ENCODE results near the gene GRXCR1. TPM values are rescaled to one million over a fixed set of nuclear protein-coding genes. Genes with fewer than 3 reads are reported as not detected.

The GRXCR1 gene
- polyA plus RNA-seq, 1 donor (not counting 4 experiments of a cell fraction or from before 2014, with no cell fraction given): not detected

DNA sequence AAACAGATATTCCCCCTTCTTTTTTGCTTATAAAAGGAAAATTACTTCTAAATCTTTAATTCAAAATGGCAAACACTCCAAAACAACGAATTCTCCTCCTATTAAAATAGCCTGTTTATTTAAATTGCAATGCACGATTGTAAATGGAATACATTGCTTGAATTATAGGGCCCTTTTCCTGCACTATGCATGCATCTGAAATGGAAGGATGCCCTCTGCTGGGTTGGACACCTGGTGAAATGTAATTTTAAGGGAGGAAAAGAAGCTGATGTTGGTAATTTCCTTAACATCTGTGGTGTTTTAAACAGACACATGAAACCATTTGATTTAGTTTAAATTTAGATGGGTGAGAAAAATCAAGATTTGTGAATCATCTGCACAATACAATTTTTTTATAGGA is 72.8 kb downstream of the GRXCR1 start:
- TF ChIP-seq, protein P1, sequence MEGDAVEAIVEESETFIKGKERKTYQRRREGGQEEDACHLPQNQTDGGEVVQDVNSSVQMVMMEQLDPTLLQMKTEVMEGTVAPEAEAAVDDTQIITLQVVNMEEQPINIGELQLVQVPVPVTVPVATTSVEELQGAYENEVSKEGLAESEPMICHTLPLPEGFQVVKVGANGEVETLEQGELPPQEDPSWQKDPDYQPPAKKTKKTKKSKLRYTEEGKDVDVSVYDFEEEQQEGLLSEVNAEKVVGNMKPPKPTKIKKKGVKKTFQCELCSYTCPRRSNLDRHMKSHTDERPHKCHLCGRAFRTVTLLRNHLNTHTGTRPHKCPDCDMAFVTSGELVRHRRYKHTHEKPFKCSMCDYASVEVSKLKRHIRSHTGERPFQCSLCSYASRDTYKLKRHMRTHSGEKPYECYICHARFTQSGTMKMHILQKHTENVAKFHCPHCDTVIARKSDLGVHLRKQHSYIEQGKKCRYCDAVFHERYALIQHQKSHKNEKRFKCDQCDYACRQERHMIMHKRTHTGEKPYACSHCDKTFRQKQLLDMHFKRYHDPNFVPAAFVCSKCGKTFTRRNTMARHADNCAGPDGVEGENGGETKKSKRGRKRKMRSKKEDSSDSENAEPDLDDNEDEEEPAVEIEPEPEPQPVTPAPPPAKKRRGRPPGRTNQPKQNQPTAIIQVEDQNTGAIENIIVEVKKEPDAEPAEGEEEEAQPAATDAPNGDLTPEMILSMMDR (optimal IDR thresholded peaks at IDR 0.05 in 1 of 3, IDR thresholded peaks at IDR 0.05 in 1 of 3, conservative IDR thresholded peaks at IDR 0.05 in 1 of 3; ENCODE audit: extremely low read depth in 1 of 3, insufficient read depth in 2 of 3, low read length in 3 of 3): peak in 2 of 3 experiments; percentile 4 to 5
- no peak for TF ChIP-seq EZH2 (IDR thresholded peaks at IDR 0.05; ENCODE audit: low read length)
- Histone ChIP-seq H3K79me2 (ENCODE audit: control insufficient read depth, insufficient read depth, low read length) (no peaks in the 10 kb centered on the region), H3K9me1 (ENCODE audit: control insufficient read depth, extremely low read depth, insufficient read depth, low read length) (no peaks in the 10 kb centered on the region), H3K9me3 (ENCODE audit: control insufficient read depth, low read depth, low read length) (no peaks in the 10 kb centered on the region), H4K20me1 (ENCODE audit: control insufficient read depth, extremely low read depth, insufficient read depth, low read length) (no peaks in the 10 kb centered on the region), H2AFZ (ENCODE audit: control insufficient read depth, low read length) (no peak overlapping the region), H3K9ac (ENCODE audit: control insufficient read depth, extremely low read depth, insufficient read depth, low read length) (no peak overlapping the region), H3K27me3 (ENCODE audit: control insufficient read depth, extremely low read depth, insufficient read depth, low read length) (no peaks in the 10 kb centered on the region), H3K4me3 (ENCODE audit: control insufficient read depth in 2 of 3, extremely low read depth in 1 of 3, insufficient read depth in 2 of 3, low read depth in 1 of 3, low read length in 3 of 3) (no peak overlapping the region), H3K27ac (ENCODE audit: control insufficient read depth, insufficient read depth, low read length) (no peak overlapping the region), H3K36me3 (ENCODE audit: control insufficient read depth in 2 of 2, extremely low read depth in 1 of 2, insufficient read depth in 2 of 2, low read length in 2 of 2) (no peaks in the 10 kb centered on the region), H3K4me1 (ENCODE audit: control insufficient read depth, extremely low read depth, insufficient read depth, low read length) (no peaks in the 10 kb centered on the region), H3K4me2 (ENCODE audit: control insufficient read depth, extremely low read depth, insufficient read depth, low read depth, low read length) (no peak overlapping the region)
- DNase-seq (ENCODE audit: low read depth, low spot score) (no peak), FAIRE-seq (no peak)
- dilution Hi-C loops (cut with MboI; ENCODE audit: extremely low pct_ligation_motif_present, low sequenced_read_pairs): no loop called here

DNA sequence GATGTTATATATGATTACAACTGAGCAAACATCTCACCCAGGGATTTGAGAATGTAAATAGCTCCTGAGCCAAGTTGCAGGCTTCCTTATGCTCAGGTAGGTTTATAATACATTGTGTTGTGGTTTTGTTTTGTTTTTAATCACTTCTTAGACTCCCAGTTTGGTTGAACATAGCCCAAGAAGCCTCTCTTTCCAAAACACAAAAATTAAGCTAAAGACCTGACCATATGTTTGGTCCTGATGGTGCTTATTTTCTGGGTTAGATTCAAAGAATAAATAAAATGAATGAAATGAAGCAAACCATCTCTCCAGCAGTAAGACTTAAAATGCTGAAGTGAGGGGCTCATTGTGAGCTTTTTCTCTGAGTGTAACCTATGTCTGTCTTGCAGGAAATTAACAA is 93.5 kb downstream of the GRXCR1 start:
- Histone ChIP-seq H3K4me3 (ENCODE audit: control insufficient read depth in 2 of 3, extremely low read depth in 1 of 3, insufficient read depth in 2 of 3, low read depth in 1 of 3, low read length in 3 of 3) (no peak overlapping the region), H4K20me1 (ENCODE audit: control insufficient read depth, extremely low read depth, insufficient read depth, low read length) (no peaks in the 10 kb centered on the region), H2AFZ (ENCODE audit: control insufficient read depth, low read length) (no peak overlapping the region), H3K27me3 (ENCODE audit: control insufficient read depth, extremely low read depth, insufficient read depth, low read length) (no peaks in the 10 kb centered on the region), H3K79me2 (ENCODE audit: control insufficient read depth, insufficient read depth, low read length) (no peaks in the 10 kb centered on the region), H3K9me1 (ENCODE audit: control insufficient read depth, extremely low read depth, insufficient read depth, low read length) (no peaks in the 10 kb centered on the region), H3K4me2 (ENCODE audit: control insufficient read depth, extremely low read depth, insufficient read depth, low read depth, low read length) (no peak overlapping the region), H3K9me3 (ENCODE audit: control insufficient read depth, low read depth, low read length) (no peaks in the 10 kb centered on the region), H3K27ac (ENCODE audit: control insufficient read depth, insufficient read depth, low read length) (no peak overlapping the region), H3K4me1 (ENCODE audit: control insufficient read depth, extremely low read depth, insufficient read depth, low read length) (no peaks in the 10 kb centered on the region), H3K36me3 (ENCODE audit: control insufficient read depth in 2 of 2, extremely low read depth in 1 of 2, insufficient read depth in 2 of 2, low read length in 2 of 2) (no peaks in the 10 kb centered on the region), H3K9ac (ENCODE audit: control insufficient read depth, extremely low read depth, insufficient read depth, low read length) (no peak overlapping the region)
- dilution Hi-C loops (cut with MboI; ENCODE audit: extremely low pct_ligation_motif_present, low sequenced_read_pairs): no loop called here
- DNase-seq (ENCODE audit: low read depth, low spot score) (no peak), FAIRE-seq (no peak)
- no peak for TF ChIP-seq EZH2 (IDR thresholded peaks at IDR 0.05; ENCODE audit: low read length)
- TF ChIP-seq, protein P1 (optimal IDR thresholded peaks at IDR 0.05 in 1 of 3, IDR thresholded peaks at IDR 0.05 in 1 of 3, conservative IDR thresholded peaks at IDR 0.05 in 1 of 3; ENCODE audit: extremely low read depth in 1 of 3, insufficient read depth in 2 of 3, low read length in 3 of 3): no peak

Measured in keratinocyte (primary cell).